ENCODE measurements around the gene PANX1. TPM values are rescaled to one million over a fixed set of nuclear protein-coding genes. Genes with fewer than 3 reads are reported as not detected.

Gene PANX1
- total RNA-seq, 1 donor from 2014 or later: 17.4 TPM

GRCh38 chr11:94171693-94172440 lies 43.2 kb downstream of the PANX1 start:
- DNase-seq (peak; percentile 61), ATAC-seq (peak; percentile 57)
- intact Hi-C loops (cut with micrococcal nuclease): loop anchor here (10.0 kb wide), 1 partner anchor 323 kb away; the partner anchor contains the start of genes ANKRD49 and MRE11

GRCh38 chr11:94175535-94175934 lies 46.9 kb downstream of the PANX1 start:
- ATAC-seq: no peak
- DNase-seq: no peak
- intact Hi-C loops (cut with micrococcal nuclease): loop anchor here (10.0 kb wide), 1 partner anchor 319 kb away; the partner anchor contains the start of genes ANKRD49 and MRE11

- no peak for DNase-seq
- intact Hi-C loops (cut with micrococcal nuclease): loop anchor here (10.0 kb wide), 1 partner anchor 316 kb away; the partner anchor contains the start of genes ANKRD49 and MRE11
- ATAC-seq: no peak
Measured at GRCh38 chr11:94178331-94178730, 49.7 kb downstream of the PANX1 start.

GRCh38 chr11:94179696-94180095 lies 51.1 kb downstream of the PANX1 start:
- intact Hi-C loops (cut with micrococcal nuclease): loop anchor here (10.0 kb wide), 2 partner anchors 235 to 315 kb away; partner anchors contain the start of genes ANKRD49 and MRE11
- DNase-seq: no peak
- ATAC-seq: no peak

GRCh38 chr11:94181526-94181925 lies 52.9 kb downstream of the PANX1 start:
- intact Hi-C loops (cut with micrococcal nuclease): loop anchor here (10.0 kb wide), 1 partner anchor 233 kb away; no protein-coding TSS in a partner anchor
- no peak for ATAC-seq
- no peak for DNase-seq

GRCh38 chr11:94181943-94182342 lies 53.3 kb downstream of the PANX1 start:
- no peak for DNase-seq
- ATAC-seq: no peak
- intact Hi-C loops (cut with micrococcal nuclease): loop anchor here (10.0 kb wide), 1 partner anchor 233 kb away; no protein-coding TSS in a partner anchor

GRCh38 chr11:94183251-94183885 lies 54.7 kb downstream of the PANX1 start:
- DNase-seq (no peak), ATAC-seq (no peak)
- intact Hi-C loops (cut with micrococcal nuclease): loop anchor here (10.0 kb wide), 1 partner anchor 231 kb away; no protein-coding TSS in a partner anchor

- intact Hi-C loops (cut with micrococcal nuclease): loop anchor here (10.0 kb wide), 1 partner anchor 231 kb away; no protein-coding TSS in a partner anchor
- DNase-seq (peak; percentile 68), ATAC-seq (peak; percentile 79)
Measured at GRCh38 chr11:94183886-94184264, 55.2 kb downstream of the PANX1 start.

GRCh38 chr11:94184362-94184761 lies 55.7 kb downstream of the PANX1 start:
- ATAC-seq (no peak), DNase-seq (no peak)
- intact Hi-C loops (cut with micrococcal nuclease): loop anchor here (10.0 kb wide), 1 partner anchor 230 kb away; no protein-coding TSS in a partner anchor

GRCh38 chr11:94184846-94185245 lies 56.2 kb downstream of the PANX1 start:
- ATAC-seq (no peak), DNase-seq (no peak)
- intact Hi-C loops (cut with micrococcal nuclease): loop anchor here (10.0 kb wide), 1 partner anchor 230 kb away; no protein-coding TSS in a partner anchor

GRCh38 chr11:94185416-94186084 lies 56.9 kb downstream of the PANX1 start:
- DNase-seq (no peak), ATAC-seq (no peak)
- intact Hi-C loops (cut with micrococcal nuclease): loop anchor here (10.0 kb wide), 1 partner anchor 229 kb away; no protein-coding TSS in a partner anchor

GRCh38 chr11:94186342-94187203 lies 57.9 kb downstream of the PANX1 start:
- intact Hi-C loops (cut with micrococcal nuclease): loop anchor here (10.0 kb wide), 1 partner anchor 228 kb away; no protein-coding TSS in a partner anchor
- ATAC-seq (no peak), DNase-seq (no peak)

GRCh38 chr11:94193288-94193687 lies 64.6 kb downstream of the PANX1 start:
- intact Hi-C loops (cut with micrococcal nuclease): no loop called here
- DNase-seq: no peak
- no peak for ATAC-seq

GRCh38 chr11:94194712-94195111 lies 66.1 kb downstream of the PANX1 start:
- intact Hi-C loops (cut with micrococcal nuclease): no loop called here
- no peak for ATAC-seq
- no peak for DNase-seq

GRCh38 chr11:94196363-94196762 lies 67.7 kb downstream of the PANX1 start:
- DNase-seq: no peak
- intact Hi-C loops (cut with micrococcal nuclease): no loop called here
- no peak for ATAC-seq

GRCh38 chr11:94198718-94199117 lies 70.1 kb downstream of the PANX1 start:
- ATAC-seq (no peak), DNase-seq (no peak)
- intact Hi-C loops (cut with micrococcal nuclease): no loop called here

GRCh38 chr11:94199136-94200130 lies 70.8 kb downstream of the PANX1 start:
- DNase-seq (no peak), ATAC-seq (no peak)
- intact Hi-C loops (cut with micrococcal nuclease): no loop called here

Data from left ventricle myocardium superior (tissue), 1 donor.